HCT116 (cell line): Measurements from ENCODE around the gene ANGPTL4. TPM values are rescaled to one million over a fixed set of nuclear protein-coding genes. Genes with fewer than 3 reads are reported as not detected.

ENCODE experiments used
- ATAC-seq: fragments of 200-7000 bp; cut with Tn5 transposase; 2 replicates; pipeline ENCODE4 v1.9.1; 2020; ENCODE audit warnings: mild to moderate bottlenecking, moderate library complexity
- BruUV-seq: library from RNA; stranded (reverse); fragments of 400-500 nt; replicated peaks from 2 replicates; lab custom pipeline; 2021; lab: Mats Ljungman, UMichigan
- CTCF ChIA-PET: fragments of 300-600 bp; sonication (Branson Sonifier 250); formaldehyde crosslinking; loops from one replicate; lab custom pipeline; 2021; ENCODE audit warnings: antibody characterized with exemption; lab: Charles Lee
- POLR2A ChIA-PET: fragments of 300-600, 350-600 bp; sonication (Branson Sonifier 250); formaldehyde crosslinking; loops from one replicate; lab custom pipeline; 2021; ENCODE audit warnings: antibody characterized with exemption; lab: Charles Lee
- RAD21 ChIA-PET, 2 experiments: fragments of 300-600 bp; sonication (Branson Sonifier 250); formaldehyde crosslinking; loops; one replicate each; lab custom pipeline; 2023; ENCODE audit warnings: low total read pairs in 2 of 2; ENCODE audit not compliant: uncharacterized antibody in 2 of 2, unreplicated experiment in 2 of 2, low non-redundant PET in 1 of 2; lab: Charles Lee
- DNase-seq: peaks from one replicate; pipeline ENCODE4 v3.0.0-alpha.2; 2010; ENCODE audit warnings: low read depth, low spot score
- H2AFZ ChIP-seq: fragments of 200-600 bp; shearing (Covaris generic), sonication (generic); 2 replicates; pipeline ENCODE4 v1.6.1; 2017; ENCODE audit warnings: low read depth, mixed run types, mixed read lengths, antibody characterized with exemption, low read length; ENCODE audit not compliant: poor library complexity, severe bottlenecking
- H3K27ac ChIP-seq: 2 replicates; pipeline ENCODE4 v1.5.1; 2012; ENCODE audit warnings: low read depth, low read length
- H3K27me3 ChIP-seq: fragments of 200-600 bp; sonication (generic); 2 replicates; pipeline ENCODE4 v1.6.1; 2016; ENCODE audit warnings: mixed run types, low read length, mixed read lengths; ENCODE audit not compliant: insufficient read depth
- H3K36me3 ChIP-seq, 2 experiments: fragments of 200-500 bp in 1 of 2; fragments of 200-600 bp in 1 of 2; sonication (Bioruptor generic) in 1 of 2; sonication (generic) in 1 of 2; 2 replicates each; pipeline versions ENCODE4 v1.5.1 to v1.6.1; 2014 to 2016; ENCODE audit warnings: low read length in 2 of 2, inconsistent platforms in 1 of 2, mixed read lengths in 1 of 2, mixed run types in 1 of 2; ENCODE audit not compliant: insufficient read depth in 2 of 2, control insufficient read depth in 1 of 2
- H3K4me1 ChIP-seq, 2 experiments: fragments of 200-600 bp in 1 of 2; sonication (generic) in 1 of 2; 2 replicates each; pipeline versions ENCODE4 v1.5.1 to v1.6.1; 2012 to 2017; ENCODE audit warnings: low read length in 2 of 2, inconsistent platforms in 1 of 2, mild to moderate bottlenecking in 1 of 2, mixed read lengths in 1 of 2, mixed run types in 1 of 2, moderate library complexity in 1 of 2; ENCODE audit not compliant: insufficient read depth in 2 of 2, control insufficient read depth in 1 of 2
- H3K4me2 ChIP-seq: fragments of 200-600 bp; sonication (generic); 2 replicates; pipeline ENCODE4 v1.6.1; 2017; ENCODE audit warnings: mixed run types, low read length, mixed read lengths
- H3K4me3 ChIP-seq, 2 experiments: fragments of 200-600 bp in 1 of 2; sonication (generic) in 1 of 2; replicated peaks in 1 of 2; 2 replicates each; pipeline ENCODE4 v1.5.1; 2011 to 2016; ENCODE audit warnings: low read length in 2 of 2, control low read depth in 1 of 2, low read depth in 1 of 2, mild to moderate bottlenecking in 1 of 2, mixed read lengths in 1 of 2, mixed run types in 1 of 2
- H3K79me2 ChIP-seq: fragments of 200-600 bp; sonication (generic); 2 replicates; pipeline ENCODE4 v1.6.1; 2017; ENCODE audit warnings: mild to moderate bottlenecking, mixed run types, low read length, moderate library complexity, mixed read lengths; ENCODE audit not compliant: insufficient read depth
- H3K9ac ChIP-seq: fragments of 200-600 bp; sonication (generic); 2 replicates; pipeline ENCODE4 v1.6.1; 2016; ENCODE audit warnings: low read length, mixed read lengths
- H3K9me2 ChIP-seq: fragments of 200-600 bp; sonication (generic), shearing (Covaris generic); 2 replicates; pipeline ENCODE4 v1.6.1; 2017; ENCODE audit warnings: mixed run types, mild to moderate bottlenecking, moderate library complexity; ENCODE audit not compliant: insufficient read depth
- H3K9me3 ChIP-seq, 2 experiments: fragments of 200-500 bp in 1 of 2; fragments of 200-600 bp in 1 of 2; sonication (Bioruptor generic) in 1 of 2; sonication (generic) in 1 of 2; 2 replicates each; pipeline ENCODE4 v1.6.1; 2014 to 2017; ENCODE audit warnings: low read length in 2 of 2, mixed read lengths in 2 of 2, inconsistent platforms in 1 of 2, low read depth in 1 of 2, mild to moderate bottlenecking in 1 of 2, mixed run types in 1 of 2, moderate library complexity in 1 of 2; ENCODE audit not compliant: control insufficient read depth in 1 of 2, insufficient read depth in 1 of 2
- H4K20me1 ChIP-seq: fragments of 200-600 bp; sonication (generic), shearing (Covaris generic); 2 replicates; pipeline ENCODE4 v1.6.1; 2017; ENCODE audit warnings: mixed run types, mild to moderate bottlenecking, moderate library complexity; ENCODE audit not compliant: insufficient read depth
- CBX3 ChIP-seq: IDR thresholded peaks from 2 replicates; pipeline ENCODE4 v1.6.1; 2012; ENCODE audit warnings: low read depth
- CEBPB ChIP-seq: IDR thresholded peaks from 2 replicates; pipeline ENCODE4 v1.6.1; 2012; ENCODE audit warnings: low read depth
- EGR1 ChIP-seq: IDR thresholded peaks from 2 replicates; pipeline ENCODE4 v1.6.1; 2012; ENCODE audit warnings: low read depth
- JUND ChIP-seq: IDR thresholded peaks from 2 replicates; pipeline ENCODE4 v1.6.1; 2012
- TCF7L2 ChIP-seq: IDR thresholded peaks from 2 replicates; pipeline ENCODE4 v1.7.0; 2011; ENCODE audit warnings: borderline replicate concordance, inconsistent platforms; ENCODE audit not compliant: insufficient read depth, insufficient read length; ENCODE audit errors: extremely low read depth
- YY1 ChIP-seq: IDR thresholded peaks from 2 replicates; pipeline ENCODE4 v1.6.1; 2011; ENCODE audit warnings: low read length, low read depth, moderate library complexity, mild to moderate bottlenecking; ENCODE audit not compliant: insufficient replicate concordance; ENCODE audit errors: extremely low read depth
- ZNF274 ChIP-seq: fragments of 200-500 bp; sonication (Bioruptor generic); IDR thresholded peaks from 2 replicates; pipeline ENCODE4 v1.6.1; 2014; ENCODE audit warnings: mild to moderate bottlenecking, low read depth, low read length, inconsistent platforms
- intact Hi-C: fragments of 100-400 bp; cut with micrococcal nuclease; formaldehyde crosslinking; loops from 2 replicates; pipeline ENCODE4 v1.10.0; 2022
- total RNA-seq: library from RNA; stranded (reverse); gene quantifications from one replicate; pipeline ENCODE4 v1.2.1, GENCODE V29; 2021; ENCODE audit not compliant: unreplicated experiment
- TF ChIP-seq, protein P1 (sequence below): IDR thresholded peaks from 2 replicates; pipeline ENCODE4 v1.6.1; 2012

ANGPTL4 gene
- total RNA-seq, 1 experiment from 2014 or later: 54.8 TPM

DNA sequence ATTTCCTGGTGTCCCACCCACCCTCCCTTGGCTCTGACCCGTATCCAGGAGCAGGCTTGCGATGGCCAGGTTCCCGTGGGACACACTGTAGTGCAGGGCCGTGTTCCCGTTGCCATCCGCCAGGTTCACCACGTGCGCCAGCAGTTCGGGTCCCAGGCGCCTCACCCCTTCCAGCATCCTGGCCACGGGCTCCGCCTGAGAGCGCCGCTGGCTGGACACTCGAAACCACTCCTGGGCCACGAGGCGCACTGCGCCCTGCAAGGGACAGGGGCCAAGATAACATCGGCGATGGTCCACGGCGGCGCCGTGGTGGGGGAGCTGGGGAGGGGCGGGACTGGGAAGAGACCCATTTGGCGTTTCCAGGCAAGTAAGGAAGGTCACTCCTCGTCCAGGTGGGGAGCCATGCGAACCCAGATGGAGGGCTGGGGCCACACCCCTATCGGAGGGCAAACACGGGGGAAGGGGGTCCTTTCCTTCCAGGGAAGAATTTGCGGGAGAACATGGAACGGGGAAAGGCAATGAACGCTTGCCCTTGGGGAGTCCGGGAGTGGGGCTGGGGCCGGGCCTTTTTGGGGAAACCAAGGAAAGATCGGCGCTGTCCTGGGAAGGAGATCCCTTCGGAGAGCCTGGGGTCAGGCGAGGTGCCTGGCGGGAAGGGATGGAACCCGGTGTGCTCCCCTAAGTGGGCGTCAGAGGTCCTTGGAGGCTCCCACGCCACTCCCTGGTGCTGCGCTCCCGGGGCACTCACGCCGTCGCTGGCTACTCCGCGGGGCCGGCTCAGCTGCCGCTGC is 30.8 kb upstream of the ANGPTL4 start:
- POLR2A ChIA-PET: interaction anchor here (4.5 kb wide), 1 partner anchor 11 kb away, joined by 37 read pairs; the partner anchor contains the start of genes NDUFA7 and RPS28
- H3K79me2 ChIP-seq: peaks cover 15% of the 10 kb centered on the region
- no peak for DNase-seq
- RAD21 ChIA-PET: no interaction called here
- CTCF ChIA-PET: no interaction called here
- peaks cover 17 to 31% of the 10 kb centered on the region in 2 experiments for H3K4me1 ChIP-seq
- no peak overlapping the region for H2AFZ ChIP-seq
- H3K27me3 ChIP-seq: no peaks in the 10 kb centered on the region
- peak overlapping the region; percentile 100; the same call in 1 of the 2 replicates for H3K27ac ChIP-seq
- H4K20me1 ChIP-seq: no peaks in the 10 kb centered on the region
- H3K9me2 ChIP-seq: no peaks in the 10 kb centered on the region
- no TSS peak for BruUV-seq
- no peaks in the 10 kb centered on the region for H3K9me3 ChIP-seq
- no peaks in the 10 kb centered on the region for H3K36me3 ChIP-seq
- peak overlapping the region; percentile 90; the same call in 1 of the 2 replicates for H3K9ac ChIP-seq
- peak overlapping the region; percentile 97; the same call in 1 of the 2 replicates for H3K4me2 ChIP-seq
- no peak for ATAC-seq
- intact Hi-C loops: loop anchor here (10.0 kb wide), 1 partner anchor 178 kb away; no protein-coding TSS in a partner anchor
- H3K4me3 ChIP-seq: no peak overlapping the region; a peak in 1 of 4 replicates
- no peak for TF ChIP-seq TCF7L2
- no peak for TF ChIP-seq CBX3
- TF ChIP-seq, protein P1, sequence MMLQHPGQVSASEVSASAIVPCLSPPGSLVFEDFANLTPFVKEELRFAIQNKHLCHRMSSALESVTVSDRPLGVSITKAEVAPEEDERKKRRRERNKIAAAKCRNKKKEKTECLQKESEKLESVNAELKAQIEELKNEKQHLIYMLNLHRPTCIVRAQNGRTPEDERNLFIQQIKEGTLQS: no peak

DNA sequence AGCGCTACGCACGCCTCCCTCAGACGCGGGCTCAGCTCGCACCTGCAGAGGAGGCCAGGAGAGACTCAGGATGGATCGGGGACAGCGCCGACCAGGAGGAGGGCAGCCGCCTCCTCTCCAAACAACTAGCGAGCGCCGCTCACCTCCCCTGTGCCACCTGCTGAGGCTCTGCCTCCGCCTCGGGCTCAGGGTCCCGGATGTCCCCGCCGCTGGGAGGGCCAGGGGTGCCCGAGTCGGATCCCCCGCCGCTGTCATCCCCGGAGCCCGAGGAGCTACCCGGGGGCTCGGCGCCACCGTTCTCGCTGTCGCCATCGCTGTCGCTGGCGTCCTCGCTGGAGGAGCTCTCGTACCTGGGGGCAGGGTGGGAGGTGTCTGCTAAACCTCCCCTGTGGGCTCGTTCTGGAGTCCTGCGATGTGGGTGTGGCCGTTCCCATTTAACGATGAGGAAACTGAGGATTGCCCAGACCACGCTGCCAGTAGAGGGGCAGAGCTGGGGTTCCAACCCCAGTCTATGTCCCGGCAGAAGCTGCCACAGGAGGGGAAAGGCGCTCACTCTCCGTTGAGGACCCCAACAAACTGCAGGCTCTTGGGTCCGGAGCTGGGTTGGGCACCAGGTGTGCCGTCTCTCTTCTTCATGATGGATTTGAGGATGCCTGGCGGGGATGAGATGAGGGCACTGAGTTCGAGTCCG is 30.0 kb upstream of the ANGPTL4 start:
- peak overlapping the region; percentile 90 for H3K9ac ChIP-seq
- peak overlapping the region; percentile 71 to 82 for H3K4me3 ChIP-seq
- RAD21 ChIA-PET: no interaction called here
- DNase-seq: no peak
- H3K9me2 ChIP-seq: no peaks in the 10 kb centered on the region
- H4K20me1 ChIP-seq: no peaks in the 10 kb centered on the region
- BruUV-seq: TSS peak; percentile 35
- no peaks in the 10 kb centered on the region for H3K36me3 ChIP-seq
- CTCF ChIA-PET: interaction anchor here (1.7 to 3.5 kb wide), 2 partner anchors 14 to 245 kb away, joined by 9 to 21 read pairs; no protein-coding TSS in a partner anchor
- no peaks in the 10 kb centered on the region for H3K9me3 ChIP-seq
- POLR2A ChIA-PET: interaction anchor here (0.6 to 4.5 kb wide), 6 partner anchors 8 to 180 kb away, joined by 3 to 37 read pairs (median 4); partner anchors contain the start of genes KANK3, NDUFA7, RPS28 and ZNF414
- no peak for ATAC-seq
- no peaks in the 10 kb centered on the region for H3K27me3 ChIP-seq
- peaks cover 15% of the 10 kb centered on the region for H3K79me2 ChIP-seq
- TF ChIP-seq EGR1 (no peak), JUND (no peak), CEBPB (no peak), YY1 (no peak), ZNF274 (no peak), TCF7L2 (no peak)
- peak overlapping the region; percentile 100 for H3K27ac ChIP-seq
- peaks cover 18 to 31% of the 10 kb centered on the region in 2 experiments for H3K4me1 ChIP-seq
- no peak overlapping the region for H2AFZ ChIP-seq
- peak overlapping the region; percentile 97 for H3K4me2 ChIP-seq
- intact Hi-C loops: loop anchor here (10.0 kb wide), 1 partner anchor 179 kb away; no protein-coding TSS in a partner anchor
